LNCAP (cell line): ENCODE data around the gene AGTPBP1.

ENCODE experiments used
- CTCF ChIP-seq: fragments of 450-650 bp; IDR thresholded peaks from 2 replicates; pipeline ENCODE4 v1.5.1; 2017; ENCODE audit warnings: mild to moderate bottlenecking

Gene AGTPBP1

DNA sequence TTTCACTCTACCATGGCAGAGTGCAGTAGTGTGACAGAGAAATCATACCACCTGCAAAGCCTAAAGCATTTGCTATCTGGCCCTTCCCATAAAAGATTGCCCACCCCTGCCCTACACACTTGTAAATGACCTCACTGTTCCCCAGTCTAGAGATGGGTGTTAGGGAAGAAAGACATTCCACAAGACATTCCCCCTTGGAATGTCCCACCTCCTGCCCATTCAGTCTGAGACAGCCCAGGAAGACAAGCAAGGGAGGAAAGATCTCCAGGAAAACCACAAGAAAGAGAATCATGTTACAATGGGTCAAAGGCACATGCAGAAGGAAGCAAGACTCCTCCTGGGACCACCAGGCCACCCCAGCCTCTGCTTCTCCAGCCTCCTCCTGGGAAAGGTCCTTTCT, 230.0 kb downstream of the AGTPBP1 start:
- TF ChIP-seq CTCF: no peak

GRCh38 chr9:85510830-85511504, 230.8 kb downstream of the AGTPBP1 start:
- no peak for TF ChIP-seq CTCF

- TF ChIP-seq CTCF: peak; percentile 39; the same call in 1 of the 2 replicates
Measured at GRCh38 chr9:85508616-85509015, 233.1 kb downstream of the AGTPBP1 start.

- no peak for TF ChIP-seq CTCF
Measured at GRCh38 chr9:85505612-85506011, 236.1 kb downstream of the AGTPBP1 start.

DNA sequence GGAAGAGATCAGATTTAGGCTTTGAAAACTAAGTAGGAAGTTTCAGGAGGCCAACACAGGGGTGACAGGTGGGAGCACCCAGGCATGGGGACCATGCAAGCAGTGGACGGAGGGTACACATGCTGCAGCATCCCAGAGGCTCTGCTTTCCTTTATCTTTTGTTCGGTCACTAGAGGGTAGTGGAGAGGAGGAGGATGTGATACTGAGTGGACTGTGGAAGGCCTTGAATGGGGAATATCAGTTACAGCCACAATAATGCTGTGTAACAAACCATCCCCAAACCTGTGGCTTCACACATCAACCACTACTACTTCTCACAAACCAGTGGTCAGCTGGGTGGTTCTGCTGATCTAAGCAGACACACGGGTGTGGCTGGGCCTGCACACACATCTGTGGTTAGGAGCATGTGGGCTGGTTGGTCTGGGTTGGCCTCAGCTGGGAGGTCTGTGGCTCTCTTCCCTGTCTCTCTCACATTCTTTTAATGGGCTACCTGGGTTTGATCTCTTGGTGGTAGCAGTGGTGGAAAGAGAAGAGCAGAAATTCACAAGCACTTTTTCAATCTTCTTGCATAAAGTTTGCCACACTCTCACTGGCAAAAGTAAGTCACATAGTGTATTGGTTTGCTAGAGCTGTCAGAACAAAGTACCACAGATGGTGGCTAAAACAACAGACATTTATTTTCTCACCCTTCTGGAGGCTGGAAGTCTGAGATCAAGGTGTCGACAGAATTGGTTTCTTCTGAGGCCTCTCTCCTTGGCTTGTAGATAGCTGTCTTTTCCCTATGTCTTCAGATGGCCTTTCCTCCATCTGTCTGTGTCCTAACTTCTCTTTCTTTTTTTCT, 238.7 kb downstream of the AGTPBP1 start:
- TF ChIP-seq CTCF: no peak

- TF ChIP-seq CTCF: no peak
Measured at GRCh38 chr9:85501882-85502281, 239.9 kb downstream of the AGTPBP1 start.

GRCh38 chr9:85501456-85501855, 240.3 kb downstream of the AGTPBP1 start:
- no peak for TF ChIP-seq CTCF
